HCEC 1CT (cell line): Measurements from ENCODE around the gene EIF3D.
A peak's percentile ranks its signal among the peaks of the same experiment; 100 is the strongest.

ENCODE experiments used
- DNase-seq: peaks from one replicate; pipeline ENCODE4 v3.0.0-alpha.2; 2017

The EIF3D gene

DNA sequence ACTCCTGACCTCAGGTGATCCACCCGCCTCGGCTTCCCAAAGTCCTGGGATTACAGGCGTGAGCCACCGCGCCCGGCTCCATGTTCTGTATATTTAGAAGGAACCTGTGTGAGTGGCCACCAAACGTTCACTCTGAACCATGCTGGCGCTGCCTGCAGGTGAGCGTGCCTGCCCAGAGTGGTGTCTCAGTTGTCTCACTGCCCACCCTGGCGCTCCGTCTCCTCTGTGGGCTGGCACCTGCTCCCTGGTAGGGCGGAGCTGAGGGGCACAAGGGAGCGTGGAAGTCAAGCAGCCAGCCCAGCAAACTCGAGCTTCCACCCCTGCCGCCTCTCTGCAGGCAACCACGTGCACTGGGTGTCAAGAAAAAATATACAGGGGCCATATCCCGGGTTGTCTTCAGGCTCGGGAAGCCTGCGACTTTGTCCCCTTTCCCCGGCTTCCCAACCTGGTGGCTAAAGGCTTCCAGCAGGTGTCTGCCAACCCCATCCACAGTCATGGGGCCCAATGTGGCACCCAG lies 64.2 kb downstream of the EIF3D start:
- DNase-seq = no peak

DNA sequence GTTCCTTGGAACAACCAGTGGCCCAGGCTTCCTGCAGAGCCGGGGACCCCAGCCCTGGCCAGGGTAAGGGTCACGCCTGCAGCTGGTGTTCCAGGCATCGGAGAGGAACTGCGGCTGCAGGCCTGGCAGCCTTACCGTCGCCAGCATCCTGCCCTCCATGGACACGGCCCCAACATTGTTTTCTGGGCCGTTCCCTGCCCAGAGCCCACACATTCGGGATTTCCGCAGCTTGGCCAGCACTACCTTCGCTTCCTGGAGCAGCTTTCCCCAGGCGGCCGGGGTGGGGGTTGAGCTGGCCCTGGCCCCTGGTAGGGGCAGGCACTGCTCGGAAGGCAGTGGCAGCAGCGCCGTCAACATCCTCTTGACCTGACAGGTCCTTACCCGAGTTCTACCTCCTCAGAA lies 65.2 kb downstream of the EIF3D start:
- no peak for DNase-seq

DNA sequence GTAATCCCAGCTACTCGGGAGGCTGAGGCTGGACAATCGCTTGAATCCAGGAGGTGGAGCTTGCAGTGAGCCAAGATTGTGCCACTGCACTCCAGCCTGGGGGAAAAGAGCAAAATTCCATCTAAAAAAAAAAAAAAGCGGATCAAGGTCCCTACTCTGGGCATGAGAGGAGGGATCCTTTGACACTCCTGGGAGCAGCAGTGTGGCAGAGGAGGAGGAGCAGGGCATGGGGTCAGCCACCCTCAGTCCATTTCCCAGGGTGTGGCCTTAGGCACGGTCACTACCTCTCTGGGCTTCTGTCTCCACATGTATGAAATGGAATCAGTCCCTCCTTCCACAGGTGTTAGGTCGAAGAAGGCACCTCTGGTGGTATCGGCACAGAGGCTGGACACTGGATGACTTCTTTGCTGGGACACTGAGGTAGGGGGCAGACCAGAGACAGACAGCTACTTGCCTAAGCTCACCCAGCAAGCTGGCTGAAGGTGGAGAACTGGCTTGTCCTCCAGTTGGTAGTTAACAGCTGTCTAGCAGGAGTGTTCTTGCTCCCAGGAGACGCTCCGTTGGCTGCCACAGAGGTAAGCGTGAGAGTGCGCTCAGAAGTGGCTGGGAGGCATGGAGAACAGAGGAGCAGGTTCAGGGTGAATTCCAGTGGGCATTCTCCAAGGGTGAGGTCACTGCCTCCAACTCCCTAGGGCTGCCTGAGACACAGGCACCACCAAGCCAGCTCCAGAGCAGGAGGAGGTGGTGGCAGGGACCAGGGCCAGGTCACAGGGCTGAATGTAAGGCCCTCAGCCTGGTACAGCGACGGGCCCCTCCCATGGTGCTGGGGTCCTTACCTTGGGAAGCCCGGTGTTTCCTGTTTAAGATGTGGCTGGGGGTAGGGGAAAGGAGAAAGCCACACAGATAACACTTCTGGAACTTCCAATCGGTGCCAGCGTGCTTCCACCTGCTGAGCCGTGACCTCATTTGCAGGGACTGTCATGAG lies 67.0 kb downstream of the EIF3D start:
- peak; percentile 39 for DNase-seq
